OCI-LY7 (cell line): Measurements from ENCODE around the gene RASD1. TPM values are rescaled to one million over a fixed set of nuclear protein-coding genes. Genes with fewer than 3 reads are reported as not detected.

Experiments
- BruUV-seq: library from RNA; stranded (reverse); fragments of 400-500 nt; replicated peaks from 2 replicates; lab custom pipeline; 2021; lab: Mats Ljungman, UMichigan
- CTCF ChIA-PET: fragments of 300-600 bp; sonication (Branson Sonifier 250); formaldehyde crosslinking; loops from one replicate; lab custom pipeline; 2022; ENCODE audit warnings: antibody characterized with exemption; ENCODE audit not compliant: unreplicated experiment; lab: Charles Lee
- POLR2A ChIA-PET: fragments of 300-600 bp; sonication (Branson Sonifier 250); formaldehyde crosslinking; loops from one replicate; lab custom pipeline; 2022; ENCODE audit warnings: antibody characterized with exemption; lab: Charles Lee
- DNase-seq: peaks from one replicate; pipeline ENCODE4 v3.0.0-alpha.2; 2015; ENCODE audit warnings: low spot score
- H2AFZ ChIP-seq: fragments of 200-600 bp; sonication (generic), shearing (Covaris generic); 2 replicates; pipeline ENCODE4 v1.6.1; 2014; ENCODE audit warnings: mild to moderate bottlenecking, antibody characterized with exemption, low read length, moderate library complexity
- H3K27ac ChIP-seq: fragments of 200-600 bp; sonication (generic); 2 replicates; pipeline ENCODE4 v1.5.1; 2014; ENCODE audit warnings: mixed run types, low read depth, mild to moderate bottlenecking, moderate library complexity, low read length, inconsistent platforms; ENCODE audit not compliant: poor library complexity, severe bottlenecking
- H3K36me3 ChIP-seq: fragments of 200-600 bp; sonication (generic); 2 replicates; pipeline ENCODE4 v1.6.1; 2014; ENCODE audit warnings: mild to moderate bottlenecking, antibody characterized with exemption, low read length, moderate library complexity, mixed read lengths; ENCODE audit not compliant: insufficient read depth
- H3K4me1 ChIP-seq: fragments of 200-600 bp; sonication (generic); 2 replicates; pipeline ENCODE4 v1.5.1; 2014; ENCODE audit warnings: mild to moderate bottlenecking, low read length; ENCODE audit not compliant: insufficient read depth, poor library complexity, severe bottlenecking
- H3K4me2 ChIP-seq: fragments of 200-600 bp; sonication (generic); 2 replicates; pipeline ENCODE4 v1.6.1; 2014; ENCODE audit warnings: mild to moderate bottlenecking, low read length
- H3K4me3 ChIP-seq: fragments of 200-600 bp; sonication (generic); 2 replicates; pipeline ENCODE4 v1.5.1; 2014; ENCODE audit warnings: mild to moderate bottlenecking, low read depth, low read length; ENCODE audit not compliant: poor library complexity, severe bottlenecking
- H3K79me2 ChIP-seq: fragments of 200-600 bp; sonication (generic); 2 replicates; pipeline ENCODE4 v1.6.1; 2016; ENCODE audit warnings: low read depth, mild to moderate bottlenecking, low read length, moderate library complexity, mixed read lengths; ENCODE audit not compliant: insufficient read depth
- H3K9me2 ChIP-seq: fragments of 200-600 bp; sonication (generic); 2 replicates; pipeline ENCODE4 v1.6.1; 2016; ENCODE audit warnings: mild to moderate bottlenecking, low read length, mixed read lengths; ENCODE audit not compliant: insufficient read depth
- H3K9me3 ChIP-seq: fragments of 200-600 bp; sonication (generic); 2 replicates; pipeline ENCODE4 v1.6.1; 2014; ENCODE audit warnings: mild to moderate bottlenecking, mixed run types, low read length, mixed read lengths
- H4K20me1 ChIP-seq: fragments of 200-600 bp; sonication (generic); 2 replicates; pipeline ENCODE4 v1.6.1; 2014; ENCODE audit warnings: mild to moderate bottlenecking, antibody characterized with exemption, low read length, moderate library complexity, mixed read lengths; ENCODE audit not compliant: insufficient read depth
- EZH2phosphoT487 ChIP-seq: fragments of 200-600 bp; sonication (generic); IDR thresholded peaks from 2 replicates; pipeline ENCODE4 v1.6.1; 2018; ENCODE audit warnings: low read depth, borderline replicate concordance, mild to moderate bottlenecking, mixed run types, antibody characterized with exemption, low read length, moderate library complexity, mixed read lengths
- intact Hi-C: fragments of 100-400 bp; cut with micrococcal nuclease; formaldehyde crosslinking; loops from one replicate; pipeline ENCODE4 v1.10.0; 2022; ENCODE audit not compliant: unreplicated experiment
- total RNA-seq, 2 experiments: library from RNA; depleted of rRNA in 1 of 2; stranded (reverse); fragments of >200 nt in 1 of 2; shearing (Covaris generic) in 1 of 2; gene quantifications; 2 replicates each; pipeline ENCODE4 v1.2.3, GENCODE V29; 2014 to 2022
- TF ChIP-seq, protein P1 (sequence below): fragments of 200-600 bp; sonication (generic); conservative IDR thresholded peaks from 2 replicates; pipeline ENCODE4 v1.5.1; 2014; ENCODE audit warnings: mild to moderate bottlenecking, antibody characterized with exemption, low read length, moderate library complexity, mixed read lengths

The RASD1 gene
- total RNA-seq, 2 experiments from 2014 or later: 0.19 TPM; not detected in 1

DNA sequence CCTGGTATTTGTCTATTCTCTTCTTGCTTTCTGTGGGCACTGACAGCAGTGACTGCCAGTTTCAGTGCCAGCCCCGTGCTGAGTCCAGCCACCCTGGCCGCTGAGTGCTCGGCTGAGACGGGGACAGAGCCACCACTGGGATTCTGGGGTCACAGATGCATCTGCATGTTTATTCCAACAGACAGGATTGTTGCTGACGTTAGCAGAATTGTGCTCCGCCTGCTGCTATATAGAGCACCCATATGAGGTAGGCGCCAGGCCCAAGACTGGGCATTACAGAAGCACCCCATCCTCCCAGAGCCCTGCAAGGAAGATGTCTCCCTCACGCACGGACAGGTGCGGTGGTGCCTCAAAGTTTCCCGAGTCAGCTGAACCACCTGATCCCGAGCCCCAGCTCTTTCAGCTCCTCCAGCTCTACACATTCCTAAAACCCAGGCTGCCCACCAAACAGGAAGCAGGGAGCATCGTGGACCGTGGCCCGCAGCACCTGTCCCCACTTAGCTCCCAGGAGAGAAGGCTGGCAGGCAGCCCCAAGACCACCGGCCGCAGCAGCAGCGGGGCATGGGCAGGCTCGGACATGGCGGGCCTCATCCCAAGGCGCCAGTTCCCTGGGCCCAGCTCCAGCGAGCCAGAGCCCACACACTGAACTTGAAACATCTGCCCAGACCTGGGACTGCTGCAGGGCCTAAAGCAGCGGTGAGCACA, 44.9 kb upstream of the RASD1 start:
- TF ChIP-seq EZH2phosphoT487: no peak
- TF ChIP-seq, protein P1, sequence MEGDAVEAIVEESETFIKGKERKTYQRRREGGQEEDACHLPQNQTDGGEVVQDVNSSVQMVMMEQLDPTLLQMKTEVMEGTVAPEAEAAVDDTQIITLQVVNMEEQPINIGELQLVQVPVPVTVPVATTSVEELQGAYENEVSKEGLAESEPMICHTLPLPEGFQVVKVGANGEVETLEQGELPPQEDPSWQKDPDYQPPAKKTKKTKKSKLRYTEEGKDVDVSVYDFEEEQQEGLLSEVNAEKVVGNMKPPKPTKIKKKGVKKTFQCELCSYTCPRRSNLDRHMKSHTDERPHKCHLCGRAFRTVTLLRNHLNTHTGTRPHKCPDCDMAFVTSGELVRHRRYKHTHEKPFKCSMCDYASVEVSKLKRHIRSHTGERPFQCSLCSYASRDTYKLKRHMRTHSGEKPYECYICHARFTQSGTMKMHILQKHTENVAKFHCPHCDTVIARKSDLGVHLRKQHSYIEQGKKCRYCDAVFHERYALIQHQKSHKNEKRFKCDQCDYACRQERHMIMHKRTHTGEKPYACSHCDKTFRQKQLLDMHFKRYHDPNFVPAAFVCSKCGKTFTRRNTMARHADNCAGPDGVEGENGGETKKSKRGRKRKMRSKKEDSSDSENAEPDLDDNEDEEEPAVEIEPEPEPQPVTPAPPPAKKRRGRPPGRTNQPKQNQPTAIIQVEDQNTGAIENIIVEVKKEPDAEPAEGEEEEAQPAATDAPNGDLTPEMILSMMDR: no peak
- H3K4me2 ChIP-seq: no peak overlapping the region
- ChIA-PET CTCF (interaction anchor here (0.6 kb wide), 1 partner anchor 18 kb away, joined by 3 read pairs; no protein-coding TSS in a partner anchor), POLR2A (interaction anchor here (0.7 kb wide), 1 partner anchor 126 kb away, joined by 3 read pairs; no protein-coding TSS in a partner anchor)
- no peak overlapping the region for H3K4me3 ChIP-seq
- H2AFZ ChIP-seq: no peak overlapping the region
- BruUV-seq: no TSS peak
- H3K4me1 ChIP-seq: no peaks in the 10 kb centered on the region
- intact Hi-C loops: no loop called here
- H3K79me2 ChIP-seq: no peaks in the 10 kb centered on the region
- H3K9me3 ChIP-seq: no peaks in the 10 kb centered on the region
- no peaks in the 10 kb centered on the region for H4K20me1 ChIP-seq
- no peak for DNase-seq
- H3K36me3 ChIP-seq: no peaks in the 10 kb centered on the region
- H3K27ac ChIP-seq: no peak overlapping the region
- no peaks in the 10 kb centered on the region for H3K9me2 ChIP-seq

DNA sequence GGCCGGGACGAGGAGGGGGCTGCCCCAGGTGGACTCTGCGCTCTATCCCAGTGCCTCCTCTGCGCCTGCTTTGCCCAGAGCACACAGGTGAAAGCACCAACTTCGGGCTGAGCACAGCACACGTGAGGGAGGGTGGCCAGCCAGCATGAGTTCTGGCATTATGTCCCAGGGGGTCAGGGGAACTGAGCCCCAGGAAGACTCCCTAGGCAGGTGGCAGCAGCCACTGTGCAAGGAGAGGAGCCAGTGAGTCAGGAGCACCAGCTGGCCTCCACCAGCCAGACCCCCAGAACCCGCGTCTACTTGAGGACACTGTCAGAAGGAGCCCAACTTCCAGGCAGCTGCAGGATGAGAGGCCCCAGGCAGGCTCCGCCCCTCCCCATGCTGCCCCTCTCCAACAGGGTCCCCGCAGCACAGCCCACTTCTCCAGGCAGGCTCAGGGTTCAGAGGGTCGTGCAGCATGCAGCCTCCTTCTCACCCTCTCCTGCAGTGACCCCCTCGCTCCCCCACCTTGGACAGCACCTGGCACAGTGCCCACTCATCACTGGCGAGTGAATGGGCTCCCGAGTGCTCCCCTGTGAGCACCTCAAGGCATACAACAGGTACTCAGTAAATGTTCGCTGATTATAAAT, 44.2 kb upstream of the RASD1 start:
- H2AFZ ChIP-seq: no peak overlapping the region
- no TSS peak for BruUV-seq
- ChIA-PET POLR2A (no interaction called here), CTCF (interaction anchor here (0.6 kb wide), 1 partner anchor 17 kb away, joined by 3 read pairs; no protein-coding TSS in a partner anchor)
- no peaks in the 10 kb centered on the region for H3K36me3 ChIP-seq
- H3K4me2 ChIP-seq: no peak overlapping the region
- H3K79me2 ChIP-seq: no peaks in the 10 kb centered on the region
- intact Hi-C loops: no loop called here
- H4K20me1 ChIP-seq: no peaks in the 10 kb centered on the region
- no peaks in the 10 kb centered on the region for H3K4me1 ChIP-seq
- TF ChIP-seq, protein P1: no peak
- TF ChIP-seq EZH2phosphoT487: no peak
- no peaks in the 10 kb centered on the region for H3K9me3 ChIP-seq
- no peak overlapping the region for H3K4me3 ChIP-seq
- DNase-seq: no peak
- H3K27ac ChIP-seq: no peak overlapping the region
- H3K9me2 ChIP-seq: no peaks in the 10 kb centered on the region

DNA sequence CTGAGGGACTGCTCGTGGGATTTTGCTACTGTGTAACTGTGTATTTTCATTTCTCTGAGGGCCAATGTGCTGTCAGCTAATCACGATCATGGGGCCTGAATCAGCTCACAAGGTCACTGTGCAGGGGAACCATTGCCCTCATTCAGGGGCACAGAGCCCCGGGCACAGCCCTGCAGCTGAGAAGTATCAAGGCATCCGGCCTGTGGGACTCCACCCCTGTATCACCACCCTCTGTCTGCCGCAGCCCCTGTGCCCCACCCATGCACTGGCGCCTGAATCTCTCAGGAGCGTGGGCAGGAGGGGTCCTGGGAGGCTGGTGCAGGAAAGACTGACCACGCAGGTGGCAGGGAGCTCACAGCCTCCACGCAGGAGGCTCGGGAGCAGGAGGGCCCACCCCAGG, 43.4 kb upstream of the RASD1 start:
- H3K4me3 ChIP-seq: no peak overlapping the region
- DNase-seq: no peak
- TF ChIP-seq, protein P1: no peak
- TF ChIP-seq EZH2phosphoT487: no peak
- no peaks in the 10 kb centered on the region for H3K9me2 ChIP-seq
- no peaks in the 10 kb centered on the region for H3K79me2 ChIP-seq
- H2AFZ ChIP-seq: no peak overlapping the region
- no peak overlapping the region for H3K27ac ChIP-seq
- intact Hi-C loops: no loop called here
- no peaks in the 10 kb centered on the region for H3K36me3 ChIP-seq
- POLR2A ChIA-PET: no interaction called here
- no peaks in the 10 kb centered on the region for H3K9me3 ChIP-seq
- H4K20me1 ChIP-seq: no peaks in the 10 kb centered on the region
- no TSS peak for BruUV-seq
- CTCF ChIA-PET: interaction anchor here (0.7 kb wide), 1 partner anchor 129 kb away, joined by 7 read pairs; no protein-coding TSS in a partner anchor
- no peak overlapping the region for H3K4me2 ChIP-seq
- no peaks in the 10 kb centered on the region for H3K4me1 ChIP-seq
